HepG2 (cell line): ENCODE results near the gene UBL5. TPM values are rescaled to one million over a fixed set of nuclear protein-coding genes. Genes with fewer than 3 reads are reported as not detected.

Experiments
- BATF2 ChIP-seq: sonication (generic); formaldehyde crosslinking; IDR thresholded peaks from 2 replicates; pipeline ENCODE4 v1.8.0; 2022; ENCODE audit warnings: mild to moderate bottlenecking, missing genetic modification reagents, moderate library complexity
- BRCA1 ChIP-seq: sonication (generic); formaldehyde crosslinking; IDR thresholded peaks from 2 replicates; pipeline ENCODE4 v1.4.0; 2020; ENCODE audit warnings: missing genetic modification reagents
- E2F2 ChIP-seq: sonication (generic); formaldehyde crosslinking; IDR thresholded peaks from 2 replicates; pipeline ENCODE4 v1.4.0; 2020; ENCODE audit warnings: missing genetic modification reagents, borderline replicate concordance
- EZH2 ChIP-seq: conservative IDR thresholded peaks from 2 replicates; pipeline ENCODE4 v1.6.1; 2012; ENCODE audit warnings: mild to moderate bottlenecking, low read depth, low read length, moderate library complexity
- REPIN1 ChIP-seq: sonication (generic); formaldehyde crosslinking; IDR thresholded peaks from 2 replicates; pipeline ENCODE4 v1.8.0; 2022; ENCODE audit warnings: missing genetic modification reagents, low read depth, mild to moderate bottlenecking, borderline replicate concordance
- RFXAP ChIP-seq: sonication (generic); formaldehyde crosslinking; IDR thresholded peaks from 2 replicates; pipeline ENCODE4 v1.4.0; 2020; ENCODE audit warnings: missing genetic modification reagents, borderline replicate concordance
- RNF219 ChIP-seq: sonication (generic); formaldehyde crosslinking; IDR thresholded peaks from 2 replicates; pipeline ENCODE4 v1.5.0; 2020; ENCODE audit warnings: mild to moderate bottlenecking, missing genetic modification reagents
- SOX5 ChIP-seq: IDR thresholded peaks from 2 replicates; pipeline ENCODE4 v1.6.1; 2016; ENCODE audit warnings: borderline replicate concordance
- YEATS4 ChIP-seq: sonication (generic); formaldehyde crosslinking; IDR thresholded peaks from 2 replicates; pipeline ENCODE4 v1.4.0; 2020; ENCODE audit warnings: missing genetic modification reagents, borderline replicate concordance
- ZMAT3 ChIP-seq: sonication (generic); formaldehyde crosslinking; conservative IDR thresholded peaks from 2 replicates; pipeline ENCODE4 v1.7.0; 2021; ENCODE audit warnings: missing genetic modification reagents
- ZNF30 ChIP-seq: sonication (generic); formaldehyde crosslinking; IDR thresholded peaks from 2 replicates; pipeline ENCODE4 v1.5.0; 2020; ENCODE audit warnings: mild to moderate bottlenecking, missing genetic modification reagents
- polyA plus RNA-seq, 8 experiments: library from polyadenylated mRNA; depleted of rRNA in 3 of 8; stranded (reverse) in 7 of 8; unstranded in 1 of 8; fragments of >200 nt; fragmentation: Illumina TruSeq in 4 of 8; extraction: Trizol in 4 of 8; gene quantifications; 2 replicates each; pipeline versions ENCODE4 v1.2.1 to v1.2.3, GENCODE V29; 2011 to 2016; ENCODE audit warnings: low read depth in 4 of 8, missing spikeins in 1 of 8, mixed read lengths in 1 of 8; ENCODE audit not compliant: insufficient read depth in 1 of 8
- total RNA-seq, 5 experiments: library from RNA; depleted of rRNA; stranded (reverse); fragments of >200 nt; fragmentation: Illumina TruSeq; extraction: Trizol; gene quantifications; 2 replicates each; pipeline ENCODE4 v1.2.3, GENCODE V29; 2016; ENCODE audit warnings: low read depth in 1 of 5
- TF ChIP-seq, protein P1 (sequence below), 2 experiments: sonication (generic) in 1 of 2; formaldehyde crosslinking in 1 of 2; IDR thresholded peaks; 2 replicates each; pipeline versions ENCODE4 v1.6.1 to v1.9.0; 2014 to 2022; ENCODE audit warnings: antibody characterized with exemption in 1 of 2, borderline replicate concordance in 1 of 2, inconsistent platforms in 1 of 2, low read depth in 1 of 2, missing genetic modification reagents in 1 of 2
- TF ChIP-seq, protein P2 (sequence below): sonication (generic); formaldehyde crosslinking; IDR thresholded peaks from 2 replicates; pipeline ENCODE4 v1.8.0; 2022; ENCODE audit warnings: missing genetic modification reagents, mild to moderate bottlenecking, moderate library complexity, borderline replicate concordance

The UBL5 gene
- total and polyA plus RNA-seq, 2 of the 13 experiments (the other 11 are each of a cell fraction or from before 2014, with no cell fraction given) = 373 to 487 TPM

GRCh38 chr19:9834726-9835506 is 7.2 kb downstream of the UBL5 start, which contains the start of gene PIN1 (continued):
- TF ChIP-seq, protein P1, sequence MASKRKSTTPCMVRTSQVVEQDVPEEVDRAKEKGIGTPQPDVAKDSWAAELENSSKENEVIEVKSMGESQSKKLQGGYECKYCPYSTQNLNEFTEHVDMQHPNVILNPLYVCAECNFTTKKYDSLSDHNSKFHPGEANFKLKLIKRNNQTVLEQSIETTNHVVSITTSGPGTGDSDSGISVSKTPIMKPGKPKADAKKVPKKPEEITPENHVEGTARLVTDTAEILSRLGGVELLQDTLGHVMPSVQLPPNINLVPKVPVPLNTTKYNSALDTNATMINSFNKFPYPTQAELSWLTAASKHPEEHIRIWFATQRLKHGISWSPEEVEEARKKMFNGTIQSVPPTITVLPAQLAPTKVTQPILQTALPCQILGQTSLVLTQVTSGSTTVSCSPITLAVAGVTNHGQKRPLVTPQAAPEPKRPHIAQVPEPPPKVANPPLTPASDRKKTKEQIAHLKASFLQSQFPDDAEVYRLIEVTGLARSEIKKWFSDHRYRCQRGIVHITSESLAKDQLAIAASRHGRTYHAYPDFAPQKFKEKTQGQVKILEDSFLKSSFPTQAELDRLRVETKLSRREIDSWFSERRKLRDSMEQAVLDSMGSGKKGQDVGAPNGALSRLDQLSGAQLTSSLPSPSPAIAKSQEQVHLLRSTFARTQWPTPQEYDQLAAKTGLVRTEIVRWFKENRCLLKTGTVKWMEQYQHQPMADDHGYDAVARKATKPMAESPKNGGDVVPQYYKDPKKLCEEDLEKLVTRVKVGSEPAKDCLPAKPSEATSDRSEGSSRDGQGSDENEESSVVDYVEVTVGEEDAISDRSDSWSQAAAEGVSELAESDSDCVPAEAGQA (IDR thresholded peaks at IDR 0.05; ENCODE audit: low read depth) = no peak
- TF ChIP-seq, protein P1 (CRISPR knock-in tag; IDR thresholded peaks at IDR 0.05; ENCODE audit: borderline replicate concordance) = no peak
- TF ChIP-seq, protein P2, sequence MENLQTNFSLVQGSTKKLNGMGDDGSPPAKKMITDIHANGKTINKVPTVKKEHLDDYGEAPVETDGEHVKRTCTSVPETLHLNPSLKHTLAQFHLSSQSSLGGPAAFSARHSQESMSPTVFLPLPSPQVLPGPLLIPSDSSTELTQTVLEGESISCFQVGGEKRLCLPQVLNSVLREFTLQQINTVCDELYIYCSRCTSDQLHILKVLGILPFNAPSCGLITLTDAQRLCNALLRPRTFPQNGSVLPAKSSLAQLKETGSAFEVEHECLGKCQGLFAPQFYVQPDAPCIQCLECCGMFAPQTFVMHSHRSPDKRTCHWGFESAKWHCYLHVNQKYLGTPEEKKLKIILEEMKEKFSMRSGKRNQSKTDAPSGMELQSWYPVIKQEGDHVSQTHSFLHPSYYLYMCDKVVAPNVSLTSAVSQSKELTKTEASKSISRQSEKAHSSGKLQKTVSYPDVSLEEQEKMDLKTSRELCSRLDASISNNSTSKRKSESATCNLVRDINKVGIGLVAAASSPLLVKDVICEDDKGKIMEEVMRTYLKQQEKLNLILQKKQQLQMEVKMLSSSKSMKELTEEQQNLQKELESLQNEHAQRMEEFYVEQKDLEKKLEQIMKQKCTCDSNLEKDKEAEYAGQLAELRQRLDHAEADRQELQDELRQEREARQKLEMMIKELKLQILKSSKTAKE (CRISPR knock-in tag) = no peak
- TF ChIP-seq ZMAT3 (CRISPR knock-in tag) = peak; percentile 15; the same call in 1 of the 2 replicates
- no peak for TF ChIP-seq SOX5 (CRISPR knock-in tag)
- no peak for TF ChIP-seq YEATS4 (CRISPR knock-in tag)
- no peak for TF ChIP-seq E2F2 (CRISPR knock-in tag)
- TF ChIP-seq BATF2 (CRISPR knock-in tag) = no peak
- TF ChIP-seq BRCA1 (CRISPR knock-in tag) = no peak
- TF ChIP-seq EZH2 = no peak
- peak; percentile 79; the same call in 1 of the 2 replicates for TF ChIP-seq RFXAP (CRISPR knock-in tag)
- no peak for TF ChIP-seq RNF219 (CRISPR knock-in tag)
- TF ChIP-seq REPIN1 (CRISPR knock-in tag) = no peak
- no peak for TF ChIP-seq ZNF30 (CRISPR knock-in tag)
